T-helper 2 cell (primary cell): ENCODE results near the gene C10orf95.

Experiments
- DNase-seq, 5 experiments: peaks; one replicate each; pipeline versions ENCODE4 v3.0.0 to v3.0.0-alpha.2; 2012 to 2022

The C10orf95 gene

DNA sequence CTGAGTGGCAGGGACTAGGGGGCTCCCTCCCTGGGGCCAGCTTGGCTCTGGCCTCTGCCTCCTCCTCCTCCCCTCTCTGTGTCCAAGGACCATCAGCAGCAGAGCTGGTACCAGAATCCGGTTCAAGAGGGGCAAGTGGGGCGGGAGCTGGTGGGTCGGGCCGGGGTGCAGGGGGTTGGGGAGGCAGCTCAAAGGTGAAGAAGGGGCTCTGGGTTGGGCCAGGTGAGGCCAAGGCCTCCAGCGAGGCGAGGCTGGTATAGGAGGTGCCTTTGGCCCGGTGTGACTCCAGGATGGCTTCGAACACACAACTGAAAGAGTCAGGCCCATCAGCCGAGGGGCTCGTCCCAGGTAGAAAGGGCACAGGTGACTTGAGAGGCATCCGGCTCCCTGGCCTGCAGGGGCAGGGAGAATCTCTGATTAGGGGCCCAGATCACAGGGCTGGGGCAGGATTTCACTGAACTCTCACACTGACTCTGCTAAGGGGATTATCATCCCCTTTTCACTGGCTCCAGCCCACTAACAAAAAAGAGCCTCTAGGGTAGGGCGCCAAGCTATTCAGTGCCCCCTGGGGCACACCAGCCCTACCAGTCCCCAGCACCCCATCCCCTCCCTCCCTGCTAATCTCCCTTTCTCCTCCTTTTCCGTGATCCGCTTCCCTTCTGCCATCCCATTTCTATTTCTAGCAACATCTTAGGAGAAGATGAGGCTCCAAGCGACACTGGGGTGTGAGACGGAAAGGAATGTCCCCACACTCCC is 37.4 kb downstream of the C10orf95 start:
- DNase-seq = no peak

DNA sequence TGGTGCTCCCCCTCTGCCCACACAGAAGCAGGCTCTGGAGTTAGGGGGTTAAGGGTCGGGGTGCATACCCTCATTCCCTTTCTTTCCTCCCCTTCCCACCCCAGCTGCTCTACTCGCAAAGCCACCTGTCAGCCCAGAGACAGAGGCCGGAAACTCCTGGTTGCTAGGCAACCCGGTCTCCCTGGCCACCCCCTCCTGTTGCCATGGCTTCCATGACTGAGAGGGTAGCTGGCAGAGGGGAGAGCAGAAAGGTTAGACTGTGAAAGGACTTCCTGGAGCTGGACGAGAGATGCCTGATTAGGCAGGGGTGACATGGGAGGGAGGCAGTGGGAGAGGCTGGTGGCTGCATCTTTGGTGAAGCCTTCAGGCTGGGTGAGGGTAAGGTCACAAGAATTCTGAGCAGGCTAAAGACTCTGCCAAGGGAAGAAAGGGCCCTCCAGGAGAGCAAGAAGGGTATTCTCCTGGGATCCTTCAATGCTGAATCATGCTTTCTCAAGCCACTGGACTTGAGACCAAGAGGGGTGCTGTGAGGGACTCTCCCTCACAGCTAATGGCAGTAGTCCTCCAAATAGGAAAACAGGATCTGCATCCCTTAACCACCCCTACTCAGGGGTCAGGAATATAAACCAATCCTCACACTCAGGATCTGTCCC is 38.2 kb downstream of the C10orf95 start:
- peak in 1 of 5 experiments; percentile 64 for DNase-seq

DNA sequence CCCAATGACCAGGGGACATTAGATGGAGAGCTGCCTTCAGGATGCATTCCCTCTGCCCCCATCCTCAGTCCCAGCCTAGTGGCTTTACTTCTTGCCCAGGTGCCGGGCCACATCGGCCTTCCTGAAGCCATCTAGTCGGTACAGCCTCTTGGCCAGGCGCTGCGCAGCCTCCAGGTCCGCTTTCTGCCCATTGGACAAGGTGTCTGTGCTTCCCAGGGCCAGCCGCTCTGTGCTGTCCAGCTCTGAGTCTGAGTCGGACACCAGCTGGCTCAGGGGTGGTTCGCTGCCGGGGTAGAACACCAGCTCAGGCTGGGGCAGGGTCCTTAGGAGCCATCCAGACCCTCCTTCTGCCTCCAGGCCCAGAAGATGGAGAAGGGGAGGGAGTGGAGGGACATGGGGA is 39.0 kb downstream of the C10orf95 start:
- no peak for DNase-seq

DNA sequence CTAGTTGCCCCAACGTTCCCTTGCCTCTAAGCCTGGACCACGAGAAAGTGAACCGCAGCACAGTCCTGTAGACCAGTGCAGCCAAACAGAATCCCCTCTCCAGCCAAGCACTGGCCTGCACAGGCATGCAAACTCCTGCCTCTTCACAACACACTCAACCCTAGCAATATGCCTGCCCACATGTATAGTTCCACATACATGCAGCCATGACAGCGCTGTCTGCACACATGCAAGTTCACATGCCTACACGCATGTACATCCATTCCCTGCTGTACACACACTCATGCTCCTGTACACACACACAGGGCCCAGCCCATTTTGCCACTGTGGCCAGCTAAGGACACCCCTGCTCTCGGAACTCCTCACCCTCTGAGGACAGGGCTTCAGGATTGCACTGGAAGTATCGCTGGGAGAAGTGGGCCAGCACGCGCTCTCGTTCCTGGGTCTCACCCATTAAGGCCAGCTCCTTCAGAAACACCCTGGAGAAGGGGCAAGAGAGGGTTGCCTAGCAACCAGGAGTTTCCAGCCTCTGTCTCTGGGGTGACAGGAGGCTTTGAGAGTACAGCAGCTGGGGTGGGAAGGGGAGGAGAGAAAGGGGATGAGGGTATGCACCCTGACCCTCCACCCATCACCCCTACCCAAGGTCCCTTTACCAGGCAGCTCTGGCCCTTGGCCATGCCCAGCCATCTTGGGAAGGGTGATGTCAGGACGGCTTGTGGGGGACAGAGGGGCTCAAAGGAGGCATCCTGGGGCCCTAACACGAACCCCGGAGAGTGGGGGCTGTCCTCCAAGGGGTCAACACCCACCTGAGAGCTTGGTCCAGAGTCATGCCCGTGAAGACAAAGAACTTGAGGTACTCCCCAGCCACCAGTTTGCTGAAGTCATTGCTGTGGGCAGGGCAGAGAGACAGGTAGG is 39.7 kb downstream of the C10orf95 start:
- DNase-seq = no peak

DNA sequence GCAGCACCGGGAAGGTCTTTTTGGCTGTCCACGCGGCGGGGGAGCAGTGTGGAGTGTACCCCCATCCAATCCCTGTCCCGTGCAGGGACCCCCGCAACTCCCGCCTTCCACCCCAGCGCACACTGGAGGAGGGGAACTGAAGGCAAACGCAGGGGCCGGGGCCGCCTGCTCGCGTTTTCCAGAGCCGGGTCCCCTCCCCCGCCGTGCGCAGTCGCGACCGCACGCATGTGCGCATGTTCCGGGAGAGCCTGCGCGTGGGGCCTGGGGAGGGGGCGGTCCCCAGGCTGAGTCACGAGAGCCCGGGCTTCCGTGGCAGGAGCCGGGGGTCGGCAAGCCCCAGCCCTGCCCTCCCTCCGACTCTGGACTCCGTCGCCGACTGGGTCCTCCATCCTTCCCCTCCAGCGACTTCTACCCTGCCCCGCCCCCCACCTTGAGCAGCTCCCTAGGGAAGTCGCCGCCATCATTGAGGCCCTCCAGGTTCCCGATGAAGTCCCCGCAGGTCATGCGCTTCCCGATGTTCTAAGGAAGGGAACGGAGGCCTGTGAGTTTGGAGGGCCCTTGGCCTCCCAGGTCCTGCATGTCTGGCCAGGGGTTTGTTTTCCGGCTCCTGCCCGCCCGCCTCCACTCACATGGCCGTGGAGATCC is 40.8 kb downstream of the C10orf95 start:
- DNase-seq = peak in 2 of 5 experiments; percentile 46 to 61

DNA sequence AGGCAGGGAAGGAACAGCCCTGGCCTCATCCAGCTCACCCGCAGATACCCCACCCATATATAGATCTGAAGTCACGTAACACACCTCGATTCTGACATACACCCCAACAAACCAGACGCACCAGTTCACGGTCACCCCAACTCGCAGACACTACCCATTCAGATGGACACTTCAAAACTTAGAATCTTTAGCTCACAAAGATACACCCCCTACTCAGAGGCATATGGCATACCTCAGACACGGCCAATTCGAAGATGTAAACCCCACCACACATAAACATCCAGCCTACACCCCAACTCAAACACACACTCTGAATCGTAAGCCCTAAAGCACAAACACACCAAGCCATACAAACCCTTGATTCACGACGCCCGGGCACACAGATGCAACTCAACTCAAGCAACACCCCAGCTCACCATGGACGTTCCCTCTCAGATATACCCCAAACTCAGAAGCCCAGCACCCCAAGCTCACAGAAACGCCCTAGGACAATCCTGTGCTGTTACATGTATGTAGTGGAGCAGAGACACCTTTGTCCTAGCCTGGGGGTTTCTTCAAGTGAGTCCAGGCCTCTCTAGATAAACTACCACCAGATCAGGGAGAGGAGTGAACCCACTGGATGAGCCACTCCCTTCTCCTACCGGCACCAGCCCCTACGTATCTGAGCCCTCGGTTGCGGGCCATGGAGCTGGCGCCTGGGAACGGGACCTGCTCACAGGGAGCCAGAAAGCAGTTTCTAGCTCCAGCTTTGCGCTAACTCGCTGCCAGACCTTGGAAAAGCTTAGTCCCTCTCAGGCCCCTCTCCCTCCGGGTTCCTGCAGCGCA is 41.5 kb downstream of the C10orf95 start:
- no peak for DNase-seq

DNA sequence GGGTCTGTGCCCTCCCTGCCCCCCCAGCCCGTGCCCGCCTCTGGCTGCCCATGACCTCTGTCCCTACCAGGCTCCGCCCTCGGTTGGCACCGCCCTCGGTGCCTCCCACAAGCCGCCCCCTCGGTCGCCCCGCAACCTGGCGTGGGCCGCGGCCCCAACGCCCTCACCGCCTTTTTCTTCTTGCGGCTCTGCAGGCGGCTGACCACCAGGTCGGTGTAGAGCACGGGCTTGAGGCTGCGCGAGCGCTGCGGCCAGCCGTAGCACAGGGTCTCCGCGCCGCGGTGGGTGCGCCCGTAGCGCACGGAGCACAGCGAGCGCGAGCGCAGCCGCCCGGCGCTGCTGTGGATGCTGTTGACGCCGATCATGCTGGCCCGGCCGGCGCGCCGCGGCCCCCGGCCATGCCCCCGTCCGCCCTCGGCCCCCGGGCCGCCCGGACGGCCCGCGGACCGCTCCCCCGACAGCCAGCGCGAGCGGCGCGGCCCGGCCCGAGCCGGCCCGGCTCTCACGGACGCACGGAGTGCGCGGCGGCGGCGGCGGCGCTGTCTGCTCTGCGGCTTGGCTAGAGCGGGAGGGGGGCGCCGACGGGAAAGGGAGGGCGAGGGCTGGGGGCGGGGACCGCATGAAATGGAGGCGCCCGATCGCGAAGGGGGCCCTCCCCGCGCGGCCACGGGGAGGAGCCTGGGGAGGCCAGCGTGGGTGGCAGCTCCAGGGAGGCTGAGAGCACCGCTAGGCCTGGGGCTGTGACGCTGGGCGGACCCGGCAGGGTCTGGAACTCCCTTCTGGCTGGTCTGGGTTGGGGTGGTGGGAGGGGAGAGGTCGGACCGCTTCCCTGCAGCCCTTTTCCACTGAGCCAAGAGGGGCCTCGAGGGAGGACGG is 42.4 kb downstream of the C10orf95 start:
- peak; percentile 47 to 71 (median 60) for DNase-seq

DNA sequence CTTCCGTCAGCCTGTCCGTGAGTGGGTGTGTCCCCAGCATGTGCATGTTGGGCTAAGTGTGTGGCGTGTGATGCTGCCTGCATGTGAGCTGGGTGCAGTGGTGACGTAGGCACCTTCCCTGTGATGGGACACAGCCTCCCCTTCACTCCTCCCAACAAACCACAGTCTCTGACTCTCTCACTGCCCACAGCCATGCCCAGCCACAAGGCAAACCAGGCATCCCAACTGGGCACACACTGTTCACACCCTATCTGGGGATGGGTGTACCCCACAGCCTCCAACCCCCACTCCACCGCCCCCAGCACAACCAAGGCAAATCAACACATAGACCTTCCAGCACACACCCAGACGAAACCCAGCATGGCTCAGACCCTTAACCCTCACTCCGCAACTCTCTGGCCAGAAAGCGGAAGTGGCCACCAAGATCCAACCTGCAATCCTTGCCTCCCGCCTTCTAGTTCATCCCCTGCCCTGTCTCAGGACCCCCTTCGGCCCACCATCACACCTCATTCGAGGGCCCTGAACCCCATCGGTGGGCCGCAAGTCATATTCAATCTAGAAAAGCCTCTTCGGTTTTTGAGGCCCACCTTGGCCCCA is 43.1 kb downstream of the C10orf95 start:
- DNase-seq = no peak

DNA sequence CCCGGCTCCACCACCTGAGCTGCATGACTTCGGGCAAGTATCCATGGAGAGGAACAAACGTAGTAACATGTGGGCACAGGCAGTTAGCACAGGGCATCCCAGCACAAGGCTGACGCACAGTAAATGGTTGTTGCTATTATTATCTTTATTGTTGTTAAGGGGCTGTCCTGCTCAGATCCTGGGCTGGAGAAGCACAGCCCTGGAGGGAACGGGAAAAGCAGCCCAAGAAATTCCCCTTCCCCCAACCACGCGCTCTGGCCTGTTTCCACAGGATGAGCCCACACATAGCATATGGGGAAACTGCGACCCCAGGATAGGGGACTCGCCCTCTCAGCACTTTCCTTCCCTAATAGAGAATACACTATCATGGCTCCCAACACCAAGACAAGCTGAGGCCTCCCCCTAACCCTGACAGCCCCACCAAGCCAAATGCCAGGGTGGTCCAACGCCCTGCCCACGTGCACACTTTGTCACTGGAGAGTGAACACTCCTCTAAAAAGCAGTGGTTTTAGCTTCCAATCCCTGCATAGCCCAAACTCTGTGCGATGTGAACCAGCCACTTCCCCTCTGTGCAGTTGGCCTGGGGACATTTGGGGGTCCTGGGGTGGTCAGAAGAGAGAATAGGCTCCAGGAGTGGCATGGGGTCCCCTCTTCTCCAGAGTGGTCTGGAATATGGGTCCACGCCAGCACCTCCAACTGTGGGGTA is 43.8 kb downstream of the C10orf95 start:
- DNase-seq = no peak

DNA sequence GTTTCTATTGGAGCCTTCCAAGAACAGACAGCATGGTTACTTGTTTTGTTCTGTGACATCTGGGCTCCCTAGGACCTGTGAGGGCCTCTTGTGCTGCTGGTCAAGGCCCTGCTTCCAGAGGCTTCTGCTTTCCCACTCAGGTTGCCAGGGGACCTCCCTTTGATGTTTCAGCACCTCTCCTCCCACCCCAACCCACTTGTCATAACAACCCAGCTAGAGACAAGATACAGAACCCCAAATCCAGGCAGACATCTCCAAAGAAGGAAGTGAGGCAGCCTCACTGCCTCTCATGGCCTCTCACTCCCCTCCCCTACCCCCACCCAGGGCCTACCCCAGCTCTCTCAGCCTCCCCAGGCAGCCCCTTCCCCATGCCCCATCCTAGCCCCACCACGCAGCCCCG is 44.5 kb downstream of the C10orf95 start:
- DNase-seq = no peak

DNA sequence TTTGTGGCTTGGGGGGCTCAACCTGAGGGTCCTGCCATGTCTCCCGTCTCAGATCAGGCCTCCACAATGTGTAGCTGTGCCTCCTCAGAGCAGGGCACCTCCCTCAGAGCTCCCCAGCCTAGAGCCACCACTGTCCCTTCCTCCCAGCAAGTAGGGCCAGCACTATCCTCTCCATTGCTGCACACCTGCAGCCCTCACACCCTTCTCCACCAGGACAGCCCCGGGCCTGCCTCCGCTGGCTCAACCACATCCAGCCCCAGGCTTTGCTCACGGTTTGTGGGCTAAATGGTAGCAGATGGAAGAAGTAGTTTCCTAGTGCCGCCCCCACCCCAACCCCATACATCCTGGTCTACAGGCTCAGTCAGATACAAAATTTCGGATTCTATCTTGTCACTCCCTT is 45.7 kb downstream of the C10orf95 start:
- no peak for DNase-seq

DNA sequence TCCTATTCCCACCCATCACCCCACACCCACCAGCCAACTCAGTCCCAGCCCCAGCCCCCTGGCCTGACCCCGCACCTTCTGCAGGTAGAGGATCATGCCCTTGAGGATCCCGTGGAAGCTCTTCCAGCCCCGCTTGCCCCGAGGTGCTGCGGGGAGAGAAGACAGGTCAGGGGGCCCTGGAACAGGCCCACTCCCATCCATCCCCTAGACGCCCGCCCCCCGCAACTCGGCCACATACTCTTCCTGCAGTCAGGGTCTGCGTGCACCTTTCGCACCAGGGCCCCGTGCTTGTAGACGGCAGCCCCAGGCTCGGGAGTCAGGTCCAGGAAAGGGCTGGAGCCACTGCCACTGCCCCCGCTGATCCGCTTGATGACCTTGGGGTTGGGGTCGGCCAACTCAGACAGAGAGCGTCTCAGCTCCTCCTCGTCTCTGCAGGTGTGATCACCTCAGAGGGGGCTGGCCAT is 46.2 kb downstream of the C10orf95 start:
- DNase-seq = no peak

DNA sequence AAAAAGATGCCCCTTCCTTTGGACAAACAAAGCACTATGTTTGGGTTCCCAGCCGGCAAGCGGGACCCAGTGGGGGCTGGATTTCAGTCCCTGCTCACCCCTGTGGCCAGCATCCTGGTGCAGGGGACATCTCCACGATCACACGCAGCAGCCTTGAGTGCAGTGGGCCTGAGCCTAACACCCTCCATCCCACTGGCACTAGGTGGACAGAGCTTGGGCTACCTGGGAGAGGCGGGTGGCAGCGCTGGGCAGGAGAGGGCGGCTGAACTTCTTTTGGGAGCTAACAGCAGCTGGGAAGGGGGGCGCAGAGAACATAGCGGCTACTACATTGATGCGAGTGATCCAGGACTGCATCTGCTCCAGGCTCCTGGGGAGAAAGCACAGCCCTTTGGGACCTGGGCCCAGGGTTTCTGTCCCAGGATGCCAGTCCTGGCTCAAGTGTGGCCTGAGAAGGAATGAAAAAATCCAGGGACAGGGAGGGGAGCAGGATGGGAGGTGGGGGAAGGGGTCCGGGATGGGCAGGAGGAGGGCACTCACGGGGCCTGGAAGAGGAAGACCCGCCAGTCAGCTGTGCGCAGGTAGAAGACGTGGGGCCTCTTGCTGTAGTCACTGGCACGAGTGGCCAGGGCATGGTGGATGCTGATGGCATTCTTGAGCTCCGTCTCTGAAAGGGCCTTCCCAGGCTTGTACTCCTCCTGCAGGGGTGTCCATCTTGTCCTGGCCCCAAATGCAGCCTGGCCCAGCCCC is 46.8 kb downstream of the C10orf95 start:
- DNase-seq = no peak

DNA sequence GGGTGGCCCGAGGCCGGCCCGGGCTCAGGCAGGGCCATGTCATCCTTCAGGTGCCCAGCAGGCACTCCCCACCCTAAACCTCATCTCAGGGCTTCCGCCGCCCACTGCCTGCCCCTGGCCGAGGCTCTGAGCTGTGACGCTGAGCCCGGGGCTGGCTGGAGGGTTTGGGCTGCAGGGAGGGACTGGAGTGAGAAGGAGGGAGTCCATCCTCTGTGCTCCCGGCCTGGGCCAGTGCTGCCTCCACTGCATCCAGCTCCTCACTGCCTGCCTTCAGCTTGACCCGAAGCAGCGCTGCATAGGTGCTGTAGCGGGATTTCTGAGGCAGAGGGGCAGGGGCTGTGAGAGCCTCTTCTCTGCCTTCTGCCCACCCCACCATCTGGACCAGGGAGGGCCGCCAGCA is 48.2 kb downstream of the C10orf95 start:
- DNase-seq = no peak

DNA sequence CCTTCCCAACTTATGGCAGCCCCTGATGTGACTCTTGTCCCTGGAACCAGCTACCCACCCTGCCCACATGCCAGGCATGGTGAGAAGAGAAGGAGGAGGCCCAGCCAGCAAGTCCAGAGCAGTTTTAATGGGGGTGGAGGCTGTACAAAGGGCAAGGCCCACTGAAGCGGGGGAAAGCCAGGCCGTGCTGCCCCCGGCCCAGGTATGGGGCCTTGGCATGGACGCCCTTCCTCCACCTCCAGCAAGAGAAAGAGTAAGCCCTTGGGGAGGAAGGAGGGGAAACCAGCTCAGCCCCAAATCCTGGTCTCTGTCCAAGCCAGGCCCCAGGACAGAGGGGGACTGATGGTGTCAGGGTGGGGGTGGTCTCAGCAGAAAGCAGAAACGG is 48.8 kb downstream of the C10orf95 start:
- DNase-seq = no peak

DNA sequence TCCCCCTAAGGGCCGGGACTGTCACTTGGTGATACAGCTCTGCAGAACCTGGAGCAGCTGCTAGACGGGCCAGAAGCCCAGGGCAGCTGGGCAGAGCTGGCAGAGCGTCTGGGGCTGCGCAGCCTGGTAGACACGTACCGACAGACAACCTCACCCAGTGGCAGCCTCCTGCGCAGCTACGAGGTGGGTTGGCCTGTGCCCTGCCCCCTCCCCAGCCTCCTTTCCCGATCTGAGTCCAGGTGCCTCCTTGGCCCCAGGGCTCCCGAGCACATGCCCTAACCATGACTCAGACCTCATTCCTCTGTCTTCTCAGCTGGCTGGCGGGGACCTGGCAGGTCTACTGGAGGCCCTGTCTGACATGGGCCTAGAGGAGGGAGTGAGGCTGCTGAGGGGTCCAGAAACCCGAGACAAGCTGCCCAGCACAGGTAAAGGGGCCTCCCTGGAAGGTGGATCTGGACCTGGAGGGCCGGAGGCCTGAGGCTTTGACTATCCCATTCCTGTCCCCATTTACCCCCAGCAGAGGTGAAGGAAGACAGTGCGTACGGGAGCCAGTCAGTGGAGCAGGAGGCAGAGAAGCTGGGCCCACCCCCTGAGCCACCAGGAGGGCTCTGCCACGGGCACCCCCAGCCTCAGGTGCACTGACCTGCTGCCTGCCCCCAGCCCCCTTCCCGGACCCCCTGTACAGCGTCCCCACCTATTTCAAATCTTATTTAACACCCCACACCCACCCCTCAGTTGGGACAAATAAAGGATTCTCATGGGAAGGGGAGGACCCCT is 49.4 kb downstream of the C10orf95 start:
- DNase-seq = no peak

DNA sequence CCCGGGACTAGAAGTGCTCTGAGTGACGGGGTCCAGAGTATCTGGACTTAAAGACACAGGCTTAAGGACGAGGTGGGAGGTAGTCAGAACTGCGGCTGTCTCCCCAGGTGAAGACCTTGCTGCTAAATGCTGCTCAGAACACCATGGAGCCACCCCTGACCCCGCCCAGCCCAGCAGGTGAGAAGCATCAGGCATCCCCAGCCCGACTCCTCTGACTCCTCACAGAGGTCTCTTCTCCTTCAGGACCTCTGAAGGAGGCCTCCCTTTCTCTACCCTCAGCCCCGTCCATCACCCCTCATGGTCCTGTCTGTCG is 50.0 kb downstream of the C10orf95 start:
- no peak for DNase-seq

DNA sequence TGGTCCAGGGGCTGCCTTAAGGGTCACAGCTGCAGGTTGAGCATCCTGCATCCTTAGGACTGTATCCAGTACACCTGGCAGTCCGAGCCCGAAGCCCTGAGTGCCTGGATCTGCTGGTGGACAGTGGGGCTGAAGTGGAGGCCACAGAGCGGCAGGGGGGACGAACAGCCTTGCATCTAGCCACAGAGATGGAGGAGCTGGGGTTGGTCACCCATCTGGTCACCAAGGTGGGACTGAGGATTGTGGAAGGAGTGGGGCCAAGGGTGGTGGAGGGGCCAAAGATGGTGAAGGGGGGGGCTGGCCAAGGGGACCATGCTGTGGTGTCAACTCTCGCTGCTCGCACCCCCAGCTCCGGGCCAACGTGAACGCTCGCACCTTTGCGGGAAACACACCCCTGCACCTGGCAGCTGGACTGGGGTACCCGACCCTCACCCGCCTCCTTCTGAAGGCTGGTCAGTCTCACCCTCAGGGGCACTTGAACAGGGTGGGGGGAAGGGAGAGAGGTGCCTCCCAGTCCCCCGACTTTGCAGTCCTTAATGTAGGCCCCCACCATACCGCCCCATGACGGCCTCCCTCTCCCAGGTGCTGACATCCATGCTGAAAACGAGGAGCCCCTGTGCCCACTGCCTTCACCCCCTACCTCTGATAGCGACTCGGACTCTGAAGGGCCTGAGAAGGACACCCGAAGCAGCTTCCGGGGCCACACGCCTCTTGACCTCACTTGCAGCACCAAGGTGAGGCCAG is 50.6 kb downstream of the C10orf95 start:
- no peak for DNase-seq
